Mucosa of descending colon (tissue), 3 donors: ENCODE measurements around the gene MLN. TPM values are rescaled to one million over a fixed set of nuclear protein-coding genes. Genes with fewer than 3 reads are reported as not detected.

Experiments used
- ATAC-seq: fragments of 200-7000 bp; cut with Tn5 transposase; one replicate; pipeline ENCODE4 v1.9.1; 2020; ENCODE audit warnings: mild to moderate bottlenecking, moderate library complexity
- DNase-seq, 3 donors: peaks; one replicate each; pipeline ENCODE4 v3.0.0-alpha.2; 2020
- H3K36me3 ChIP-seq: fragments of 200-600 bp; one replicate; pipeline ENCODE4 v1.8.0; 2021; ENCODE audit warnings: low read depth, mild to moderate bottlenecking
- H3K4me1 ChIP-seq: fragments of 200-600 bp; one replicate; pipeline ENCODE4 v1.8.0; 2021; ENCODE audit warnings: low read depth, mild to moderate bottlenecking
- H3K4me3 ChIP-seq: fragments of 200-600 bp; one replicate; pipeline ENCODE4 v1.8.0; 2021; ENCODE audit warnings: mild to moderate bottlenecking
- H3K9me3 ChIP-seq: fragments of 200-600 bp; one replicate; pipeline ENCODE4 v1.8.0; 2021; ENCODE audit warnings: mild to moderate bottlenecking
- intact Hi-C, 2 donors: fragments of 100-400 bp; cut with DNase I in 1 of 2; cut with micrococcal nuclease in 1 of 2; formaldehyde crosslinking; loops; one replicate each; pipeline versions ENCODE4 v1.11.0 to v1.11.1; 2022; cut with DNase I, micrococcal nuclease
- total RNA-seq, 3 donors: library from RNA; stranded (reverse); fragmentation: NEBNext Ultra II Directional in 2 of 3; extraction: Animal tissue kit (Norgen Biotek cat#: 25700) in 2 of 3; gene quantifications; one replicate each; pipeline versions ENCODE4 v1.2.1 to v1.2.4, GENCODE V29; 2021 to 2023
- TF ChIP-seq, protein P1 (sequence below): fragments of 200-600 bp; IDR thresholded peaks from one replicate; pipeline ENCODE4 v1.8.0; 2022; ENCODE audit warnings: antibody characterized with exemption, mild to moderate bottlenecking
- donor health status: DM: no; HTN: no; CAD: no; lungs with moderate emphysema.
- donor health status: DM: no; HTN: no; CAD: no.
- donor health status: DM: no; HTN: yes; CAD: no.

MLN gene
- total RNA-seq, 3 donors from 2014 or later, result not detected

DNA sequence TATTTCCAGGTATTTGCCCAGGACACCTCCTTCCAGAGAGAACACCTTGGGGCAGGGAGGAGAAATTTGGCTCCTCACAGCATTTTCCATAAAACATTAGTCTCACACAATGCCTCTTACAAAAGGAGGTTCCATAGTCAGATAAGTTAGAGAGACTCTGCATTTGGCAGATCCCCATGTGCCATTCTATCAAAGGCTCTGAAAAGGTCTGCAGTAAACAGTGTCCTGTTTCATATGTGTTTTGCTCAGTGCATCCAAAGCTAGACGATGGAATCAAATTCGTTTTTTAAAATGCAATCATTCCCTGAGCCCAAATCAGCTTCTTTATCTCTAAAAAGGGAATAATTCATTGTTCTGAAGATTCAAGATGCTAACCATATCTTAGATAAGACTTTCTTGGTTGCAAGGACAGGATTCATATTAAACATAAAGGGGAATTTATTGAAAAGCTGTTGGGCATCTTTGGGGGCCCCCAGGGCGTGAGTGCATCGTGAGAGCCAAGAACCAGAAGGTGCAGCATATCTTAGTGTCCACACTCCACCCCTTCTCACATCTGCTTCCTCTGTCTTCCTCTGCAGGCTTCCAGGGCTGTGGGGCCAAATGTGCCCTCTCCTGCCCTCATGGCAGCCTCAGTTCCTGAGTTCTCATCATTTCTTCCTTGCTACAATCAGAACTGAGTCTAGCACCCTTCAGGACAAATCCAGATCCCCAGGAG lies 41.4 kb upstream of the MLN start:
- Histone ChIP-seq H3K36me3 (no peaks in the 10 kb centered on the region), H3K4me1 (peaks cover 2% of the 10 kb centered on the region), H3K4me3 (no peak overlapping the region), H3K9me3 (no peaks in the 10 kb centered on the region)
- ATAC-seq, result no peak
- intact Hi-C loops, result no loop called here
- TF ChIP-seq, protein P1, sequence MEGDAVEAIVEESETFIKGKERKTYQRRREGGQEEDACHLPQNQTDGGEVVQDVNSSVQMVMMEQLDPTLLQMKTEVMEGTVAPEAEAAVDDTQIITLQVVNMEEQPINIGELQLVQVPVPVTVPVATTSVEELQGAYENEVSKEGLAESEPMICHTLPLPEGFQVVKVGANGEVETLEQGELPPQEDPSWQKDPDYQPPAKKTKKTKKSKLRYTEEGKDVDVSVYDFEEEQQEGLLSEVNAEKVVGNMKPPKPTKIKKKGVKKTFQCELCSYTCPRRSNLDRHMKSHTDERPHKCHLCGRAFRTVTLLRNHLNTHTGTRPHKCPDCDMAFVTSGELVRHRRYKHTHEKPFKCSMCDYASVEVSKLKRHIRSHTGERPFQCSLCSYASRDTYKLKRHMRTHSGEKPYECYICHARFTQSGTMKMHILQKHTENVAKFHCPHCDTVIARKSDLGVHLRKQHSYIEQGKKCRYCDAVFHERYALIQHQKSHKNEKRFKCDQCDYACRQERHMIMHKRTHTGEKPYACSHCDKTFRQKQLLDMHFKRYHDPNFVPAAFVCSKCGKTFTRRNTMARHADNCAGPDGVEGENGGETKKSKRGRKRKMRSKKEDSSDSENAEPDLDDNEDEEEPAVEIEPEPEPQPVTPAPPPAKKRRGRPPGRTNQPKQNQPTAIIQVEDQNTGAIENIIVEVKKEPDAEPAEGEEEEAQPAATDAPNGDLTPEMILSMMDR, result no peak
- no peak for DNase-seq

DNA sequence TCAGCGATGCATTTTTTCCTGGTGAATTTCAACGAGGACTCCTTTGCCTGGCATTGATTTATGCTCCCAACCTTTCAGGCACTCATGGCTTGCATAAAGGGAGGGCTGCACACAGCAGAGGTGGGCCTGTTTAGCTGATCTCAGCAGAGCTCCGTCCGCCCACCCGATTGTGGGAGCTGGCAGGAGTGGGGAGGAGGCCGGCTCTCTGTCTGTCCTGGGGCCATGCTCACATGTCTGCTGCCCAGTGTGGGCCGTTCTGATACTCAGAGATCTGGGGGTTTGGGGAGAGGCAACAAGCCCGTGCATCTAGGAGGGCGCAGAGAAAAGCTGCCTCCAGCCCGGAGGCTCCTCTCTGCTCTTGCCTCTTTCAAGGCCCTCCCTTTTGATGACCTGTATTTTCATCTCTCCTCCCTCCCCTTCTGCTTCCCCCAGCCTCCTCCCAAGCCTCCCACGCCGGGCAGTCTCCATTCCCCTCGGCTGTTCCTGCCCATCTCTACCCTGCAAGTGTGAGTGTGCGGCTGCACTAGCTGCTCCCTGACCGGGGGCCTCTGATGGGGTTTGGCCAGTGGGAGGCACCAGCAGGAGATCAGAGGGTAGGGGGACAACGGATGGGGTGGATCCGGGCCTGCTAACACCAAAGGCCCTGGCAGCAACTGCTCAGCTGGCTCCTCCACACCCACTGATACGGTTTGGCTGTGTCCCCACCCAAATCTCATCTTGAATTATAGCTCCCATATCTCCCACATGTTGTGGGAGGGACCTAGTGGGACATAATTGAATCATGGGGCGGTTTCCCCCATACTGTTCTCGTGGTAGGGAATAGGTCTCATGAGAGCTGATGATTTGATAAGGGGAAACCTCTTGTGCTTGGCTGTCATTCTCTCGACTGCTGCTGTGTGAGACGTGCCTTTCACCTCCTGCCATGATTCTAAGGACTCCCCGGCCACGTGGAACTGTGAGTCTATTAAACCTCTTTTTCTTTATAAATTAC lies 39.6 kb upstream of the MLN start:
- ATAC-seq, result no peak
- H3K4me3 ChIP-seq, result no peak overlapping the region
- H3K9me3 ChIP-seq, result no peaks in the 10 kb centered on the region
- DNase-seq, result no peak
- TF ChIP-seq, protein P1, result no peak
- no peaks in the 10 kb centered on the region for H3K36me3 ChIP-seq
- H3K4me1 ChIP-seq, result peaks cover 7% of the 10 kb centered on the region
- intact Hi-C loops, result no loop called here

DNA sequence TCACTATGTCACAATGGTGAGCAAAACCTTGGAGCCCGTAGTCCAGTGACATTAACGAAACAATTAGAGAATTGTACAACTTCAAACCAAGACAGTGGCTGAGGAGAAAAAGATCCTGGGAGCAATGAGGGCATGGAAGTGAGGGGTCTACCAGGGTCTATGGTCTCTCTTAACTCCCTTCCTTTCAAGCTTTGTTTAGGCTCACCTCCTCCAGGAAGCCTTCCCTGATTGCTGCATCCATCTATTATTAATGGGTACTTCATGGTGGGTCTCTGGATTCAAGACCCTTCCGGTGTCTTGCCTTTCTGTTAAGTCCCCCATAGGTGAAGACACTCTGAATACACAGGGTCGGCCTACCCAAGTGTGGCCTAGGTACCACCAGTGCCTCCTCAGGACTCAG lies 38.1 kb upstream of the MLN start:
- intact Hi-C loops, result no loop called here
- H3K36me3 ChIP-seq, result no peaks in the 10 kb centered on the region
- peaks cover 7% of the 10 kb centered on the region for H3K4me1 ChIP-seq
- no peak overlapping the region for H3K4me3 ChIP-seq
- TF ChIP-seq, protein P1, result no peak
- ATAC-seq (no peak), DNase-seq (no peak)
- H3K9me3 ChIP-seq, result no peaks in the 10 kb centered on the region

DNA sequence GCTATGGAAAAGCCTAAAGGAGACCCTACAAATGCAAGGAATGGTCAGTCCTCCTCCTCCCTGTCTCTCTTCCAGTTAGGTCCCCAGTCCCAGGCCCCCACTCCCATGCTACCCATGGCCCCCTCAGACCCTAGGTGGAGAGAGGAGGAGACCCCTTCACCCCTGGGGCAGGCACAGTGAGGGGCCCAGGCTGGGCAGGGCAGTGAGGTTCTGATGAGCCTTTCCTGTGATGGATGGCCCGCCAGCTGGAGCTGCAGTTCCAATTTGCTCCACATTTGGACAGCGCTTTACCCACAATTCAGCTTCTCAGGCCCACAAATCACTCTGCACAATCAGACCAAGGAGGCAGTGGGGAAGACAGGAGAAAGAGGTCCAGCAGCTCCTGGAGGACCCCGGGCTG lies 37.3 kb upstream of the MLN start:
- Histone ChIP-seq H3K4me3 (no peak overlapping the region), H3K9me3 (no peaks in the 10 kb centered on the region), H3K36me3 (no peaks in the 10 kb centered on the region), H3K4me1 (peaks cover 7% of the 10 kb centered on the region)
- no peak for ATAC-seq
- TF ChIP-seq, protein P1, result no peak
- intact Hi-C loops, result no loop called here
- DNase-seq, result no peak

DNA sequence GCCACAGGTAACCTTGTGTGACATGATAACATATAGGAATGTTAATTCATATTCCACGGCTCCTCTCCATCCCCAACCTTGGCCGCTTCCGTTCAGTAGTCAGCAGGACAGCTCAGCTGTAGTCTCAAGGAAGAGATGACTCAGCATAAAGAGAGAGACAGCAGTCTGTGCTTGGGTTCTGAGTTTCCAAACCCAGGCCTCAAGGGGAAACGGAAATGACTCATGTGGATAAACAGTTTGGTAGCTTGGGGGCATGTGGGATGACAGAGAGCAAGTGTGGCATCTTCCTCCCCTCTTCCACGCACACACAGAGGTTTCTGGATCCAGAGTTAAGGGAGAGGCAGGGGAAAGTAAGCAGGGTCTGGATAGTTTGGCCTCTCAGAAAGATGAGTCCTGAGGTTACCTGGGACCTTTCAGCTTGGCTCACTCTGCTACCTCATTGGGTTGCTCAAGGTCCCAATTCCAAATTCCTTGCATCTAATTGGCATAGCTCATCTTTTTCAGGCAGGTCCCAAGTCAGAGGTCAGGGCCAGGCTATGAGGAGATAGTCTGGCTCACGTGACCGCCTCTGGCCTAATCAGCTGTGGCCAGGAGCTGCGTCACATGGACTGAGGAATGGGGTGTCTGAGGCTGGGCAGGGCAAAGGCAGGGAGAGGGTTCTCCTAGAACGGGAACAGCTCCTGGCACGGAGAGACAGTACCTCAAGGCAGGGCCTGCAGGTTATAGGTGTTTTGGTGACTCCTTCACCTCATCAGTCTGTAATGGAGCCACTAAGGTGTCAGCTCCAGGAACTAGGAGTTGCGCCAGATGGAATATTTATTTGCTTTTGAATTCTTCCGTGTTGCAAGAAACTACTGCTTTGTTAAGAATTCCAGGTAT lies 36.5 kb upstream of the MLN start:
- DNase-seq (peak in 1 of 3 donors; percentile 20), ATAC-seq (peak; percentile 68)
- intact Hi-C loops, result no loop called here
- H3K4me3 ChIP-seq, result no peak overlapping the region
- peaks cover 7% of the 10 kb centered on the region for H3K4me1 ChIP-seq
- H3K9me3 ChIP-seq, result no peaks in the 10 kb centered on the region
- TF ChIP-seq, protein P1, result no peak
- no peaks in the 10 kb centered on the region for H3K36me3 ChIP-seq
